GM12875 (cell line): ENCODE results near the gene COPZ2.

Experiments
- H3K4me3 ChIP-seq: one replicate; pipeline ENCODE4 v1.5.1; 2011; ENCODE audit warnings: low read depth, low read length, control low read depth
- CTCF ChIP-seq: IDR thresholded peaks from 2 replicates; pipeline ENCODE4 v1.5.1; 2011; ENCODE audit warnings: low read depth, mild to moderate bottlenecking, control low read depth, inconsistent platforms, low read length, moderate library complexity, borderline replicate concordance; ENCODE audit not compliant: insufficient read depth

COPZ2 gene

GRCh38 chr17:47996201-47996600, 41.4 kb downstream of the COPZ2 start:
- H3K4me3 ChIP-seq = no peak overlapping the region
- TF ChIP-seq CTCF = no peak

- TF ChIP-seq CTCF = no peak
- no peak overlapping the region for H3K4me3 ChIP-seq
These were observed 42.2 kb downstream of the COPZ2 start for GRCh38 chr17:47995241-47995935.

GRCh38 chr17:47994724-47995123, 42.9 kb downstream of the COPZ2 start:
- no peak overlapping the region for H3K4me3 ChIP-seq
- no peak for TF ChIP-seq CTCF

- no peak overlapping the region for H3K4me3 ChIP-seq
- no peak for TF ChIP-seq CTCF
These were observed 43.6 kb downstream of the COPZ2 start for GRCh38 chr17:47993964-47994363.

GRCh38 chr17:47993031-47993564, 44.5 kb downstream of the COPZ2 start:
- TF ChIP-seq CTCF = no peak

GRCh38 chr17:47992216-47992615, 45.4 kb downstream of the COPZ2 start:
- no peak overlapping the region for H3K4me3 ChIP-seq
- no peak for TF ChIP-seq CTCF

More at GRCh38 chr17:47993031-47993564, 44.5 kb downstream of the COPZ2 start:
- no peak overlapping the region for H3K4me3 ChIP-seq
